IgD-negative memory B cell (primary cell): ENCODE measurements around the gene DRG1. TPM values are rescaled to one million over a fixed set of nuclear protein-coding genes. Genes with fewer than 3 reads are reported as not detected.
"Not testable (repeated sequence)": the region's sequence is repeated elsewhere in the genome, so short reads cannot be mapped to it uniquely, and the experiment has no call there.

Experiments
- H3K27ac Mint-ChIP-seq, 3 donors: one replicate each; pipeline ENCODE4 v1.8.0; 2020 to 2022; ENCODE audit warnings: mild to moderate bottlenecking in 3 of 3, mixed read lengths in 3 of 3, moderate library complexity in 1 of 3
- H3K27me3 Mint-ChIP-seq: one replicate; pipeline ENCODE4 v1.8.0; 2021; ENCODE audit warnings: mixed read lengths
- H3K36me3 Mint-ChIP-seq: one replicate; pipeline ENCODE4 v1.8.0; 2020; ENCODE audit warnings: mild to moderate bottlenecking, mixed read lengths
- H3K4me1 Mint-ChIP-seq, 3 donors: one replicate each; pipeline ENCODE4 v1.8.0; 2020 to 2022; ENCODE audit warnings: mixed read lengths in 3 of 3, mild to moderate bottlenecking in 1 of 3
- H3K4me3 Mint-ChIP-seq, 4 donors: one replicate each; pipeline ENCODE4 v1.8.0; 2020 to 2022; ENCODE audit warnings: mild to moderate bottlenecking in 4 of 4, mixed read lengths in 4 of 4, moderate library complexity in 3 of 4
- H3K9me3 Mint-ChIP-seq, 3 donors: one replicate each; pipeline ENCODE4 v1.8.0; 2020 to 2021; ENCODE audit warnings: mixed read lengths in 3 of 3, mild to moderate bottlenecking in 1 of 3
- polyA plus RNA-seq: library from polyadenylated mRNA; unstranded; fragments of 300-500 nt; fragmentation: Illumina TruSeq; gene quantifications from one replicate; pipeline ENCODE4 v1.2.3, GENCODE V29; 2021

The DRG1 gene
- polyA plus RNA-seq, 1 donor from 2014 or later: 88.7 TPM

DNA sequence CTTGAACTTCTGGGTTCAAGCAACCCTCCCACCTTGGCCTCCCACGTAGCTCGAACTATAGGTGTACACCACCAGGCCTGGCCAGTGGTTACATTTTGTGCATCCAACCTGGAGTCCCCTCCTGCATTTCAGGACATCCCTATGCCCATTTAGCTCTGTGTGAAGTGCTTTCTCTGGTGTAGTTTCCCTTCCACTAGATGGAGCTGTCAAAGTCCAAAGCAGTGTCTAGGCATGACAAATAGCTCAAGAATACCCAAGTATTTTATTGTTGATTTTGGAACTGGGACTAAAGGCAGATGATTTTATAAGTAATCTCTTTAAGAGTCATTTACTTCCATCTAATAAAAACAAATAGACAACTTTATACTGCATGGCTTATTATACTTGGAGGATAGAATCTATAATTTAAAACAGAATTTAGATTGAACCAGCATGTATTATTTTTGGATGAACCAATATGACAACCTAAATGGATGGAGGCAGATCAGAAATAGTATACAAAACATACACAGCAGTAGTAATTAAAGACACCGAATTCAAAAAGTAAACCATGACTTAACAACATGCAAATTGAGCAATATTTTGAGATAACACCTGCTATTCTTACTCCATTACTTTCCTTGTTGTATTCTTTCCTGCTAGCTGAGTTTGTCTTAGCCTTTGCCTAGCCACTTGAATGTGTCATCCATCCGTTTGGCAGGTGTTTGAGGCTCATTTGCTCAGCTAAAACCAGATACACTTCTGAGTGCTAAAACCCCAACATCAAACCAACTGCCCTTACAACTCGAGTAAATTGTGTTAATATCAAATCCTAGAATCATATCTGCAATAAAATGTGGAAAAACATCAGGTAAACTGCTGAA lies 52.5 kb downstream of the DRG1 start:
- H3K27me3 Mint-ChIP-seq: no peaks in the 10 kb centered on the region
- no peak overlapping the region for H3K4me3 Mint-ChIP-seq
- H3K4me1 Mint-ChIP-seq: peaks cover 15 to 21% (median 16%) of the 10 kb centered on the region in 3 donors
- H3K36me3 Mint-ChIP-seq: peaks cover 1% of the 10 kb centered on the region
- no peaks in the 10 kb centered on the region for H3K9me3 Mint-ChIP-seq
- peak overlapping the region in 2 of 3 donors; percentile 3 to 39 for H3K27ac Mint-ChIP-seq

DNA sequence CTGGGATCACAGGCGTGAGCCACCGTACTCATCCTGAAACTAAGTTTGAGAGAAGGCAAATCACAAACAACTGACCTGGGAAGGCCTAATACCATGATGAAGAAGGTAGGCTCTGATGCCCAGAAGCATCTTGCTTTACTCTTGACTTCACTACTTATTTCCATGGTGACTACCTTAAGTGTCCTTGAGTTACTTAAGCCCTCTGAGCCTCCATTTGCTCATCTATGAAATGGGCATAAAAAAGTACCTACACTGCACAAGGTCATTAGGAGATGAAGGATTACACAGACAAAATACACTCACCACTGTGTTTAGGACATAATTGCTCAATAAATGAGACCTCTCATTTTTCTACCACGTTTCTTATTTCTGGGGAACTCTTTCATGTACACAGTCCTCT lies 62.3 kb downstream of the DRG1 start:
- H3K36me3 Mint-ChIP-seq: peaks cover 5% of the 10 kb centered on the region

DNA sequence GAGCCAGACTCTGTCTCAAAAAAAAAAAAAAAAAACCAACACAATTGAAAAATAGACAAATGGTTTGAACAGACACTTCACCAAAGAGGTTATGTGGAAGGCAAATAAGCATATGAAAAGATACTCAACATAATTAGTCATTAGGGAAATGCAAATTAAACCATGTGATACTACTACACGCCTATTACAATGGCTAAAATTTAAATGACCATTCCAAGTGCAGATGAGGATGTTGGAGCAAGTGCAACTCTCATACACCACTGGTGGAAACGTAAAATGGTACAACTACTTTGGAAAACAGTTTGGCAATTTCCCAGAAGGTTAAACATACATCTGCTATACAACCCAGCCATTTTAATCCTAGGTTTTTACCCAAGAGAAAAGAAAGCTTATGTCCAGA lies 65.9 kb downstream of the DRG1 start:
- Mint-ChIP-seq H3K4me3 (no peak overlapping the region), H3K9me3 (no peaks in the 10 kb centered on the region), H3K27ac (peak overlapping the region in 1 of 3 donors; percentile 78), H3K27me3 (no peaks in the 10 kb centered on the region), H3K36me3 (no peaks in the 10 kb centered on the region), H3K4me1 (peaks cover 0 to 4% (median 0%) of the 10 kb centered on the region in 3 donors)

More for the DNA sequence above, 62.3 kb downstream of the DRG1 start:
- peak overlapping the region in 1 of 3 donors; percentile 23 for H3K27ac Mint-ChIP-seq
- H3K4me3 Mint-ChIP-seq: no peak overlapping the region
- no peaks in the 10 kb centered on the region for H3K9me3 Mint-ChIP-seq
- peaks cover 0 to 3% (median 1%) of the 10 kb centered on the region in 3 donors for H3K4me1 Mint-ChIP-seq
- no peaks in the 10 kb centered on the region for H3K27me3 Mint-ChIP-seq

DNA sequence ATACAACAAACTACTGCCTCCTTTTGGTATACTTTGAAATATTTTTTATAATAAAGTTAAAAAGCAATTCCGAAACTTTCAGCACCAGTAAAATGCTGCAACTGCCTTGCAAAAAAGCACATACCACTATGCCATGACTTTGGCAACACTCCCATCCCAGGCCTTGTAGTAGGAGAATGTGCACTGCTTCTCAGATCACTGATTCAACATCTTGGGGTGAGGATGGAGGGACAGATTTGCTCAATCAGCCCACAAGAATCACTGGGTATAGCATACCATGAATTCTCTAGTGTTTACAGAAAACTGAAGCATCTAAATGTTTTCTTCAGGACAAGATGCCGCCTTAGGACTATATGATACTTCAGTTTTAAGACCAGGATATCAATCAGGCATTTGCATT lies 75.3 kb downstream of the DRG1 start:
- Mint-ChIP-seq H3K4me3 (no peak overlapping the region), H3K36me3 (no peaks in the 10 kb centered on the region), H3K4me1 (peaks cover 14 to 20% (median 19%) of the 10 kb centered on the region in 3 donors), H3K9me3 (no peaks in the 10 kb centered on the region), H3K27ac (no peak overlapping the region), H3K27me3 (no peaks in the 10 kb centered on the region)

DNA sequence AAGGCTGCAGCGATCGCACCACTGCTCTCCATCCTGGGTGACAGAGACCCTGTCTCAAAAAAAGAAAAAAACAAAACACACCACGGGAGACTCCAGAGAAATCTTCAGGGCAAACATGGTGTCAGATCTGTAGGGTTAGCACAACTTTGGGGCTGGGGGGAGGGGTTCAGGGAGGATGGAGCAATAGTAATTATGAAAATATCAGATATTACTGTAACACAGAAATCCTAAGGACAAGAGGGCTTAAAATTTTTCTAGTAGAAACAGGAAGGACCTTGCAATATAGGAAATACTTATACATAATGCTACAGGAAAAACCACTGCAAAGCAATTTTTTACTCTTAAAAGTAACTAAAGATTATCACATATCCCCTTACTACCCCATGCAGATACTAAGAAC lies 76.4 kb downstream of the DRG1 start:
- Mint-ChIP-seq H3K4me1 (peaks cover 14 to 20% (median 19%) of the 10 kb centered on the region in 3 donors), H3K9me3 (no peaks in the 10 kb centered on the region), H3K4me3 (peak overlapping the region in 2 of 4 donors; percentile 7 to 83), H3K27ac (no peak overlapping the region), H3K36me3 (peaks cover 2% of the 10 kb centered on the region), H3K27me3 (no peaks in the 10 kb centered on the region)

DNA sequence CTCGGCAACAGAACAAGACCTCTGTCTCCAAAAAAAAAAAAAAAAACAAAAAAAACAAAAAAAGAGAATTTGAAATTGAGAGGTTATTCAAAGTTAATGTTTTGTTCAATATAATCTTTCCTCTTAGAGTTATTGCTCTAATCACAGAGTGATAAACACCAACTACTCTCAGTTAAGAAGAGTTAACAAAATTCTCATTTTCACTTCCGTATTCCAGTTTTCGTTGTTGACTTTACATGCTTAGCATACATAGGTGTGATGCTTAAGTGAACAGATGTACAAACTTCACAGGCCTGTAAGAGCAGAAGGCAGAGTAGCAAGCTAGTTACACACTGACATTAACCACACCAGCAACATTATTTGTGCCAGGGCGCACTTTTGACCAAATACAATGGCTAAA lies 77.9 kb downstream of the DRG1 start:
- H3K36me3 Mint-ChIP-seq: peaks cover 3% of the 10 kb centered on the region
- H3K4me1 Mint-ChIP-seq: peaks cover 14 to 19% (median 17%) of the 10 kb centered on the region in 3 donors
- peak overlapping the region in 3 of 4 donors; percentile 4 to 67 (median 10) for H3K4me3 Mint-ChIP-seq
- H3K27ac Mint-ChIP-seq: peak overlapping the region; percentile 6 to 79 (median 68)
- H3K9me3 Mint-ChIP-seq: no peaks in the 10 kb centered on the region
- H3K27me3 Mint-ChIP-seq: no peaks in the 10 kb centered on the region

DNA sequence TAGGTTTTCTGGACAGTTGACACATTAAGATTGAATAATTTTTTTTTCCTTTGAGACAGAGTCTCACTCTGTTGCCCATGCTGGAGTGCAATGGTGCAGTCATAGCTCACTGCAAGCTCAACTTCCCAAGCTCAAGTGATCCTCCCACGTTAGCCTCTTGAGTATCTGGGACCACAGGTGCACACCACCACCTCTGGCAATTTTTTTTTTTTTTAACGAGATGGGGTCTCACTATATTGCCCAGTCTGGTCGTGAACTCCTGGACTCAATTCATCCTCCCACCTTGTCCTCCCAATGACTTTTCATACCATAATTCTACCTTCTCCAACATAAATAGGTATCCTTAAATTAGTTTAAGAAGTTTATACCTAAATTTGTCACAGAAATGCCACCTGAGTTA lies 81.7 kb downstream of the DRG1 start:
- Mint-ChIP-seq H3K27me3 (no peaks in the 10 kb centered on the region), H3K9me3 (no peaks in the 10 kb centered on the region), H3K4me3 (no peak overlapping the region), H3K4me1 (peaks cover 11 to 24% (median 16%) of the 10 kb centered on the region in 3 donors), H3K27ac (peak overlapping the region in 1 of 3 donors; percentile 39), H3K36me3 (peaks cover 3% of the 10 kb centered on the region)

DNA sequence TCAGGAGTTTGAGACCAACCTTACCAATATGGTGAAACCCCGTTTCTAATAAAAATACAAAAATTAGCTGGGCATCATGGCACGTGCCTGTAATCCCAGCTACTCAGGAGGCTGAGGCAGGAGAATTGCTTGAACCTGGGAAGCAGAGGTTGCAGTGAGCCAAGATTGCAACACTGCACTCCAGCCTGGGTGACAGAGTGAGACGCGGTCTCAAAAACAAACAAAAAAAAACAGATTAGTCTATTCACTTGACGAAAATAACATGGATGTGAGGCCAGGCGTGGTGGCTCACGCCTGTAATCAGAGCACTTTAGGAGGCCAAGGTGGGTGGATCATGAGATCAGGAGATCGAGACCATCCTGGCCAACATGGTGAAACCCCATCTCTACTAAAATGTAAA lies 83.1 kb downstream of the DRG1 start:
- peaks cover 9 to 22% (median 10%) of the 10 kb centered on the region in 3 donors for H3K4me1 Mint-ChIP-seq
- H3K4me3 Mint-ChIP-seq, H3K36me3 Mint-ChIP-seq, H3K27me3 Mint-ChIP-seq, H3K9me3 Mint-ChIP-seq: not testable (repeated sequence)
- peak overlapping the region in 1 of 3 donors; percentile 39 for H3K27ac Mint-ChIP-seq

Other genes with a start within 250 kb of the DRG1 start
- gene RNF185, start 239.4 kb upstream of the DRG1 start, polyA plus RNA-seq: 22.0 TPM
- gene LIMK2, start 187.3 kb upstream of the DRG1 start, polyA plus RNA-seq: 9.1 TPM
- 88.7 TPM for gene PIK3IP1, start 107.1 kb upstream of the DRG1 start, polyA plus RNA-seq
- 11.5 TPM for gene PATZ1, start 53.3 kb upstream of the DRG1 start, polyA plus RNA-seq
- 21.7 TPM for gene EIF4ENIF1, start 90.2 kb downstream of the DRG1 start, polyA plus RNA-seq
- 15.5 TPM for gene SFI1, start 96.9 kb downstream of the DRG1 start, polyA plus RNA-seq